Esophagus (tissue), 2 donors: Measurements from ENCODE around the gene MED29. TPM values are rescaled to one million over a fixed set of nuclear protein-coding genes. Genes with fewer than 3 reads are reported as not detected.

Experiments
- H3K27ac ChIP-seq, 2 donors: one replicate each; pipeline ENCODE4 v1.5.1; 2013; ENCODE audit warnings: low read depth in 2 of 2, mild to moderate bottlenecking in 2 of 2, inconsistent platforms in 1 of 2, low read length in 1 of 2, moderate library complexity in 1 of 2
- H3K27me3 ChIP-seq, 2 donors: one replicate each; pipeline ENCODE4 v1.6.1; 2013; ENCODE audit warnings: low read length in 2 of 2, control low read depth in 1 of 2, mild to moderate bottlenecking in 1 of 2; ENCODE audit not compliant: insufficient read depth in 2 of 2, control insufficient read depth in 1 of 2
- H3K36me3 ChIP-seq, 2 donors: one replicate each; pipeline ENCODE4 v1.6.1; 2013; ENCODE audit warnings: low read length in 1 of 2; ENCODE audit not compliant: control insufficient read depth in 2 of 2, insufficient read depth in 2 of 2
- H3K4me1 ChIP-seq, 2 donors: one replicate each; pipeline ENCODE4 v1.6.1; 2013; ENCODE audit warnings: low read length in 1 of 2; ENCODE audit not compliant: control insufficient read depth in 2 of 2, insufficient read depth in 2 of 2
- H3K4me3 ChIP-seq, 2 donors: one replicate each; pipeline ENCODE4 v1.5.1; 2013; ENCODE audit warnings: low read length in 2 of 2, mild to moderate bottlenecking in 2 of 2, low read depth in 1 of 2, moderate library complexity in 1 of 2
- H3K9me3 ChIP-seq, 2 donors: one replicate each; pipeline ENCODE4 v1.6.1; 2013; ENCODE audit warnings: mild to moderate bottlenecking in 2 of 2, low read depth in 1 of 2, low read length in 1 of 2, moderate library complexity in 1 of 2; ENCODE audit not compliant: control insufficient read depth in 2 of 2, insufficient read depth in 1 of 2
- WGBS, 2 donors: extraction: QIAGEN DNeasy Blood & Tissue Kit; methylation state at CpG; one replicate each; pipeline ENCODE4 v1.1.7; 2013; 5-methylcytosine and 5-hydroxymethylcytosine counted together
- polyA plus RNA-seq, 2 donors: library from polyadenylated mRNA; stranded (reverse); fragments of 200-250 nt; gene quantifications; one replicate each; pipeline ENCODE4 v1.2.3, GENCODE V29; 2013
- donor health status: healthy with polysubstance abuse.
- donor health status: Bipolar disorder and iron deficiency.

MED29 gene
- polyA plus RNA-seq, 2 donors: 15.6 to 22.7 TPM

DNA sequence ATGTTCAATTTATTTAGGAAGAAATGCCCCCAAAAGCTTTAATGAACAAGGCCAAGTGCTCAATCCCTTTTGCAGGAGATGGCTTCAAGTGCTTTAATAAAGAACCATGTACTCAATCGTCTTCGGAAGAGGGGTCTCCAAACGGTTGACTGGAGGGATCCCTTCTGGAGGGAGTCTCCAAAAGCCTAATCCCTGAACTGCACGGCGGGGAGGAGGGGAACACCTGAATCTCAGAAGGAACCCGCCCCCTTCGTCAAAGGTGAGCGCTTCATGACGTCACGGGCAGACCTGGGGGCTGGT, 777 bp upstream of the MED29 start:
- WGBS, 2 donors: 0 to 1% methylated on average over 10 of the region's 10 CpGs
- H3K9me3 ChIP-seq: no peaks in the 10 kb centered on the region

GRCh38 chr19:39397360-39398296, 6.5 kb downstream of the MED29 start:
- H3K4me1 ChIP-seq: peaks cover 5 to 29% of the 10 kb centered on the region in 2 donors
- H3K27ac ChIP-seq: peak overlapping the region; percentile 98 to 99
- no peaks in the 10 kb centered on the region for H3K27me3 ChIP-seq
- WGBS, 2 donors: 24 to 26% methylated on average over 17 of the region's 17 CpGs
- H3K36me3 ChIP-seq: peaks cover 0 to 12% of the 10 kb centered on the region in 2 donors
- H3K4me3 ChIP-seq: peak overlapping the region; percentile 17 to 28
- no peaks in the 10 kb centered on the region for H3K9me3 ChIP-seq

More for the DNA sequence above, 777 bp upstream of the MED29 start:
- H3K27ac ChIP-seq: peak overlapping the region; percentile 97 to 98
- H3K4me3 ChIP-seq: peak overlapping the region; percentile 82 to 84
- H3K27me3 ChIP-seq: no peaks in the 10 kb centered on the region
- H3K4me1 ChIP-seq: peaks cover 0 to 9% of the 10 kb centered on the region in 2 donors
- peaks cover 4 to 32% of the 10 kb centered on the region in 2 donors for H3K36me3 ChIP-seq

- H3K27ac ChIP-seq: peak overlapping the region; percentile 98 to 99
- peak overlapping the region; percentile 17 to 28 for H3K4me3 ChIP-seq
- 48 to 57% methylated on average over 11 of the region's 11 CpGs for WGBS, 2 donors
- H3K27me3 ChIP-seq: no peaks in the 10 kb centered on the region
- H3K4me1 ChIP-seq: peaks cover 5 to 29% of the 10 kb centered on the region in 2 donors
- no peaks in the 10 kb centered on the region for H3K9me3 ChIP-seq
- peaks cover 0 to 11% of the 10 kb centered on the region in 2 donors for H3K36me3 ChIP-seq
These were observed 7.2 kb downstream of the MED29 start for GRCh38 chr19:39398297-39398864.

GRCh38 chr19:39399668-39400050, 8.5 kb downstream of the MED29 start:
- Histone ChIP-seq H3K4me3 (no peak overlapping the region), H3K27ac (peak overlapping the region in 1 of 2 donors; percentile 78), H3K9me3 (no peaks in the 10 kb centered on the region), H3K27me3 (no peaks in the 10 kb centered on the region), H3K4me1 (peaks cover 5 to 29% of the 10 kb centered on the region in 2 donors), H3K36me3 (peaks cover 0 to 4% of the 10 kb centered on the region in 2 donors)
- WGBS, 2 donors: 94 to 95% methylated on average over 4 of the region's 4 CpGs

GRCh38 chr19:39400061-39400460, 8.9 kb downstream of the MED29 start:
- 83 to 84% methylated on average over 4 of the region's 4 CpGs for WGBS, 2 donors
- Histone ChIP-seq H3K27me3 (no peaks in the 10 kb centered on the region), H3K4me1 (peaks cover 5 to 29% of the 10 kb centered on the region in 2 donors), H3K27ac (peak overlapping the region in 1 of 2 donors; percentile 78), H3K9me3 (no peaks in the 10 kb centered on the region), H3K36me3 (peaks cover 0 to 4% of the 10 kb centered on the region in 2 donors), H3K4me3 (no peak overlapping the region)

- H3K27me3 ChIP-seq: no peaks in the 10 kb centered on the region
- H3K4me1 ChIP-seq: peaks cover 5 to 29% of the 10 kb centered on the region in 2 donors
These were observed 9.9 kb downstream of the MED29 start for GRCh38 chr19:39401070-39401548.

DNA sequence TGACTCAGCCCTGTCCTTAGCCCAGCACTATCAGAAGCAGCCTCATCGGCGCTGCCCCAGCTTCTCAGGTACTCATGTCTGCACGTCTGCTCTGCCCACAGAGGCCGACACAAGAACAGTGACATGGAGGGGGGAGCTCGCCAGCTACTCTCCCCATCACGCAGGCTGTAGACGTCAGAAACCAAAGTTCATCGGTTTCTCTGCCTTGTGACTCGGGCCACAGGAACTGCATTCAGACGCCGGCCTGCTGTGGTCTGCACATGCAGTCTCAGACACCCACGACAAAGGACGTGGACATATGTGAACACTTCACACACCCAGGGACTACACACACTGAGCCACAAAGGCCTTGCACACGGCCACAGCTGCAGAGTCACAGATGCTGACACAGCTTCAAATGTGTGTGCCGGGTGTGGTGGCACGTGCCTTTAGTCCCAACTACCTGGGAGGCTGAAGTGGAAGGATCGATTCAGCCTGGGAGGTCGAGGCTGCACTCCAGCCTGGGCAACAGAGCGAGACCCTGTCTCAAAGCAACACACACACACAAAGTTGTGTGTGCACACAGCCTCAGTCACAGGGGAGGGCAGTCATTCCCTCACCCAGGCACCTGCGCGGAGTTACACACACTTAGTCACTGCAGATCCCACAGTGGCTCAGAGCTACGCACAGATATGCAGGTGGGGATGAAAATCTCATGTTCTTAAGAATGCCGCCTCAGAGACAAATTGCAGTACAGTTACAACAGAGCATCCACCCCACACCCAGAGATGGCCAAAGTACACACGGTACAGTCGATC, 10.6 kb downstream of the MED29 start:
- Histone ChIP-seq H3K36me3 (peaks cover 0 to 4% of the 10 kb centered on the region in 2 donors), H3K27ac (peak overlapping the region; percentile 97 to 100), H3K9me3 (no peaks in the 10 kb centered on the region), H3K4me1 (peaks cover 5 to 29% of the 10 kb centered on the region in 2 donors), H3K4me3 (peak overlapping the region in 1 of 2 donors; percentile 47), H3K27me3 (no peaks in the 10 kb centered on the region)
- WGBS, 2 donors: 40 to 44% methylated on average over 25 of the region's 25 CpGs

More at GRCh38 chr19:39401070-39401548, 9.9 kb downstream of the MED29 start:
- Histone ChIP-seq H3K9me3 (no peaks in the 10 kb centered on the region), H3K27ac (peak overlapping the region; percentile 97 to 100), H3K4me3 (no peak overlapping the region), H3K36me3 (peaks cover 0 to 4% of the 10 kb centered on the region in 2 donors)
- WGBS, 2 donors: 33 to 54% methylated on average over 4 of the region's 4 CpGs

- Histone ChIP-seq H3K27me3 (no peaks in the 10 kb centered on the region), H3K9me3 (no peaks in the 10 kb centered on the region), H3K4me1 (peaks cover 5 to 26% of the 10 kb centered on the region in 2 donors), H3K27ac (peak overlapping the region; percentile 97 to 100), H3K4me3 (peak overlapping the region; percentile 43 to 47), H3K36me3 (peaks cover under 1 to 4% of the 10 kb centered on the region in 2 donors)
- 1 to 2% methylated on average over 56 to 59 of the region's 59 CpGs for WGBS, 2 donors
These were observed 11.4 kb downstream of the MED29 start for GRCh38 chr19:39402346-39403300.
